SK-N-MC (cell line): ENCODE measurements around the gene ARHGEF7.

Experiments used
- EZH2 ChIP-seq: fragments of 200-600 bp; sonication (generic); IDR thresholded peaks from one replicate; pipeline ENCODE4 v1.6.1; 2017; ENCODE audit warnings: antibody characterized with exemption
- FOXP2 ChIP-seq: optimal IDR thresholded peaks from 2 replicates; pipeline ENCODE3; 2011; ENCODE audit warnings: mild to moderate bottlenecking, moderate library complexity; ENCODE audit not compliant: insufficient read depth; ENCODE audit errors: extremely low read length, control extremely low read depth
- POLR2AphosphoS5 ChIP-seq: IDR thresholded peaks from 2 replicates; pipeline ENCODE4 v1.6.1; 2012; ENCODE audit warnings: mild to moderate bottlenecking, low read depth, low read length, borderline replicate concordance

- TF ChIP-seq POLR2AphosphoS5 (no peak), EZH2 (no peak), FOXP2 (no peak)
Observed at GRCh38 chr13:111263566-111263965, 148.5 kb downstream of the ARHGEF7 start.
